Ovary (tissue), 3 donors: ENCODE data around the gene CNTNAP3B.
"Not testable (repeated sequence)": the region's sequence is repeated elsewhere in the genome, so short reads cannot be mapped to it uniquely, and the experiment has no call there.

Source experiments
- CTCF ChIP-seq, 3 donors: fragments of 450-650 bp in 2 of 3; fragments of 200-600 bp in 1 of 3; IDR thresholded peaks; one replicate each; pipeline versions ENCODE4 v1.5.1 to v1.8.0; 2016 to 2022; ENCODE audit warnings: antibody characterized with exemption in 3 of 3, mild to moderate bottlenecking in 1 of 3
- EP300 ChIP-seq: sonication (generic); formaldehyde crosslinking; IDR thresholded peaks from one replicate; pipeline ENCODE4 v1.6.1; 2017; ENCODE audit warnings: antibody characterized with exemption
- donor health status: DM: no; HTN: no; CAD: no.

- not testable (repeated sequence) for TF ChIP-seq EP300; CTCF (IDR thresholded peaks at IDR 0.05)
Measured at GRCh38 chr9:41855422-41855821, 273.8 kb downstream of the CNTNAP3B start.
